Fibroblast of the conjunctiva (primary cell): ENCODE data around the gene TUBA1C.
"Not testable (repeated sequence)": the region's sequence is repeated elsewhere in the genome, so short reads cannot be mapped to it uniquely, and the experiment has no call there.

Experiments
- DNase-seq: peaks from one replicate; pipeline ENCODE4 v3.0.0-alpha.2; 2010; ENCODE audit warnings: low read depth

The TUBA1C gene

DNA sequence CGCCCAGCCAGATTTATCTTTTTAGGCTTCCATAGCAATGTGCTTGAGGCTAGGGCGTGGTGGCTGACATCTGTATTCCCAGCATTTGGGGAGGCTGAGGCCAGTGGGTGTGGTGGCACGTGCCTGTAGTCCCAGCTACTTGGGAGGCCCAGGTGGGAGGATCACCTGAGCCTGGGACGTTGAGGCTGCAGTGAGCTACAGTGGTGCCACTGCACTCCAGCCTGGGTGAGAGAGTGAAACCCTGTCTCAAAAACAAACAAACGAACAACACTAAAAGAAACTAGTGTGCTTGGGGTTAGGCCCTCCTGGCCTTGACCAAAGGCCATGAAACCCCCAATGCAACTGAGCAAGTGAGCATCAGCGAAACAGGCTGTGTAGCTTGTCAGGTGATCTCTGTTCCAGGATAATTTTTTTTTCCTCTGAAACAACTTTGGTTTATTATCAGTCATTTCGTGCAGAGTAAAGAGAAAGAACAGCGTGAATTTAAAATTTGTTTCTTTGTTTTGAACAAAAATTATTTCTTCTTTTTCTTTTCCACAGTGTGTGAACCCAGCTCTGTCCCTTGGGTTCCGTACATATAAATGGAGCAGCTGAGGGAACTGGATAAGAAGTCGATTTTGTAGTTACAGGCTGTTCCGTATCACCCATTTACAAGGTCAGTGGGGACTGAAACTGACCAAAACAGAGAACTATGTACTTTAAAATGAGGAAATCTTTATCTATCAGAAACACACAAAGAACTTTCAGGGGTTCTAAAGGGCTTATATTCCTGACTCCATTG, 8.8 kb upstream of the TUBA1C start:
- no peak for DNase-seq

DNA sequence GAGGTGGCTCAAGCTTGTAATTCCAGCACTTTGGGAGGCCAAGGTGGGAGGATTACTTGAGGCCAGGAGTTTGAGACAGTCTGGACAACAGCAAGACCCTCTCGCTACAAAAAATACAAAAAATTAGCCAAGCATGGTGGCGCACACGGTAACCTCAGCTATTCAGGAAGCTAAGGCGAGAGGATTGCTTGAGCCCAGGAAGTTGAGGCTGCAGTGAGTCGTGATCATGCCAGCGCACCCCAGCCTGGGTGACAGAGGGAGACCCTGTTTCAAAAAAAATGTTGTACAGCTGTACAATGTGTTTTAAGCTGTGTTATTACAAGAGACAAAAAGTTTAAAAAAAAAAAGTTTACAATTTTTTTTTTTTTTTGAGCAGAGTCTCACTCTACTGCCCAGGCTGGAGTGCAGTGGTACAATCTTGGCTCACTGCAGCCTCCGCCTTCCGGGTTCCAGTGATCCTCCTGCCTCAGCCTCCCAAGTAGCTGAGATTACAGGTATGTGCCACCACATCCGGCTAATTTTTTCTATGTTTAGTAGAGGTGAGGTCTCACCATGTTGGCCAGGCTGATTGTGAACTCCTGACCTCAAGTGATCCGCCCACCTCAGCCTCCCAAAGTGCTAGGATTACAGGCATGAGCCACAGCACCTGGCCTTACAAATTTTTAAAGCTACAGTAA, 7.2 kb upstream of the TUBA1C start:
- DNase-seq: not testable (repeated sequence)

DNA sequence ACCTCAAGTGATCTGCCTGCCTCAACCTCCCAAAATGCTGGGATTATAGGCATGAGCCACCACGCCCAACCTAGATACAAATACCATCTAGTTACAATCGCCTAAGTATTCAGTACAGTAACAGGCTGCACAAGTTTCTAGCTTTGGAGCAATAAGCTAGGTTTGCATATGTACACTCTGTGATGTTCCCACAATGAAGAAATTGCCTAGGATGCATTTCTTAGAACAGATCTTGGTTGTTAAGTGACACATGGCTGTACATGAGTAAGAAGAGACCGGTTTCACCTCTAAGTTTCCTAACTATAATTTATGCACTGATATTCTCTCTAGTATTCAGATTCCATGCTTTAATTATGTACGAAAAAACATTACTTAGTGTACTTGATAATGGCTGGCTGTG, 5.4 kb upstream of the TUBA1C start:
- no peak for DNase-seq

DNA sequence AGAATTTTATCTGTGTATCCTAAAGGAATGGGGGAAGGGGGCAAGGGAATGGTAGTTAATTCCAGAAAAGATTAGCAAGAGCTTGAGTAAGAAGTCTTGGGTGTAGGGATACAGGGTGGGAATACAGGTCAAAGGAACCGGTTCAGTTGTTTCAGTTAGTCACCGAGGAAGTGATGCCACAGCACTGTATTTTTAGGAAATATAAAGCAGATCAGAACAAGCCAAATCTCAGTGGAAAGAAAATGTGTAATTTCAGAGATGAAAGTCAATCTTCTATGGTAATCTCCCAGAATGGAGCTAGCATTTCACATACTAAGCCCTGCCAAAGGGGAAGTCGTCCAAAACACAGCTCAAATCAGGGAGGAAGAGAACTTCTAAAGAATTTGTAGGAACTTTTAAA, 4.7 kb upstream of the TUBA1C start:
- peak; percentile 67 for DNase-seq

DNA sequence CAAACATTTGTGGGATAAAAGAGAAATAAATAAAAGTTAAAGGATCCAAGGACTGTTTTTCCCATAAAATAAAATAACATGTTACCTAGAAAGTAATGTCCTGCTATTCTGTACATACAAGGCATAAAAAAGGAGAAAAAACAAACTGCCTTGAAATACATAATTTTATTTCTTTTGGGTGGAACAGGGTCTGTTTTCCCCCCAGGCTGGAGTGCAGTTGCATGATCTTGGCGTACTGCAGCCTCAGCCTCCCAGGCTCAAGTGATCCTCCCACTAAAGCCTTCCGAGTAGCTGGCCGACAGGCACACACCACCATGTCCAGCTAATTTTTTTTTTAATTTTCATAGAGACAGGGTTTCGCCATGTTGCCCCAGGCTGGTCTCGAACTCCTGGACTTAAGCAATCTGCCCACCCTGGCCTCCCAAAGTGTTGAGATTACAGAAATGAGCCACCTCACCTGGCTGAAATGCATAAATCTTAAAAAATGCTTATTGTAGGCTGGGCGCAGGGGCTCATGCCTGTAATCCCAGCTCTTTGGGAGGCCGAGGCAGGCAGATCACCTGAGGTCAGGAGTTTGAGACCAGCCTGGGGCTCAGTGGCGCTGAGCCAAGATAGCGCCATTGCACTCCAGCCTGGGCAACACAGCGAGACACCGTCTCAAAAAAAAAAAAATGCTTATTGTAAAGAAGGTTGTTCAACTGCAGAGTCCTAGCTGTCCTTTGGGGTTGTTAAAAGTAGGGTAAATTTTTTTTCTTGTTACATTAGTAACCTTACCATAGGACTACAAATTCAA, 4.1 kb upstream of the TUBA1C start:
- DNase-seq: no peak

DNA sequence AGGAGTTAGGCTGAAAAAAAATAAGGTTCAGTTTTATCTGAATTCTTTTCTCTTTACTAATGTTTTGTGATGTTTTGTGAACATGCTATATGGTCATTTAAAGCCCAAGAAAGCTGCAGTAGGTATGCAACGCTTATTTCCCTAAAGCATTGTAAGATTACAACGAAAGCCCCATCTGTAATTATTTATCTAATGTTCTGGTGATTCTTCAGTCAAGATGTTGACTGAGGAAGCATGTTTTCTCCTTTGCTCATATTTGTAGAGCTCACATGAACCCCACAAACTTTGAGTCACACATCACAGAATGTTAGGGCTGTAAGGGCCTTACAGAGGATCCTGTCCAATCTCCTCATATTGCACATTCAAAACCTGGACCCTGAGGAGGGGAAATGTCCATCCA, 3.2 kb upstream of the TUBA1C start:
- DNase-seq: no peak

DNA sequence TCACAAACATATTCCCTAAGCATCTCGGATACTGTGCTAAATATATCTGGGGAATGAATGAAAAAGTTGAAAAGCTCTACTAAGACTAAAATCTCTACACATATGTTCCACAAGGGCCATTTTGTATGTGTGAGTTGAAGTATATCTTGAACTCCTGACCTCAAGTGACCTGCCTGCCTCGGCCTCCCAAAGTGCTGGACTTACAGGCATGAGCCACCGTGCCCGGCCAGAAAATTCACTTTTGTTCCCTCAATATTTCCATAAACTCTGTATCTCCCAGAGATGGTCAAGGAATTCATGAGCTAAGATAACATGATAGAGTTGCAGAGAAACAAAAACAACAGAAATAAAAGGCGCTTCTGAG, 1.5 kb upstream of the TUBA1C start:
- DNase-seq: no peak

DNA sequence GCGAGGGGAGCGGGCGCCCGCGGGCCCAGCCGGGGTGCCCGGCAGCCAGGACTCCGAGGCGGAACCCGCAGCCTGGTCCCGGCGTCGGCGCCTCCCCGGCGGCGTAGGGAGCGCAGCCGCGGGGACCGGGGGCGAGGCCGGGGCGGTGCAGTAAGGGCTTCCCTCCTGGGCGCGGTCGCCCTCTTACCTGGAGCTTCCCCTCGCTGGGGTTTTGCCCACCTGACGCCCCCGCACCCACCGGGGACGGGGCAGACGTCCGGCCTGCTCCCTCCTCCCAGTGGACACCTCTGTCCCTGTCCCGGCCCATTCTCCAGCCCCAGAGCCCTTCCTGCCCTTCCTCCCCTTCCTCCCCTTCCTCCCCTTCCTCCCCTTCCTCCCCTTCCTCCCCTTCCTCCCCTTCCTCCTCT, 413 bp upstream of the TUBA1C start:
- no peak for DNase-seq

DNA sequence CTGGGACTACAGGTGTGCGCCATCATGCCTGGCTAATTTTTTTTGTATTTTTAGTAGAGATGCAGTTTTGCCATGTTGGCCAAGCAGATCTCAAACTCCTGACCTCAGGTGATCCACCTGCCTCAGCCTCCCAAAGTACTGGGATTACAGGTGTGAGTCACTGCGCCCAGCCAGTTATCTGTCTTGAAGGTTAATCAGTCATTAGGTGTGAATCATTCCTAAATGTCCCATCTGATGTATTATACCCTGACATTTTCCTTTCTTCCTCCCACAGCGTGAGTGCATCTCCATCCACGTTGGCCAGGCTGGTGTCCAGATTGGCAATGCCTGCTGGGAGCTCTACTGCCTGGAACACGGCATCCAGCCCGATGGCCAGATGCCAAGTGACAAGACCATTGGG, 4.3 kb downstream of the TUBA1C start:
- not testable (repeated sequence) for DNase-seq

DNA sequence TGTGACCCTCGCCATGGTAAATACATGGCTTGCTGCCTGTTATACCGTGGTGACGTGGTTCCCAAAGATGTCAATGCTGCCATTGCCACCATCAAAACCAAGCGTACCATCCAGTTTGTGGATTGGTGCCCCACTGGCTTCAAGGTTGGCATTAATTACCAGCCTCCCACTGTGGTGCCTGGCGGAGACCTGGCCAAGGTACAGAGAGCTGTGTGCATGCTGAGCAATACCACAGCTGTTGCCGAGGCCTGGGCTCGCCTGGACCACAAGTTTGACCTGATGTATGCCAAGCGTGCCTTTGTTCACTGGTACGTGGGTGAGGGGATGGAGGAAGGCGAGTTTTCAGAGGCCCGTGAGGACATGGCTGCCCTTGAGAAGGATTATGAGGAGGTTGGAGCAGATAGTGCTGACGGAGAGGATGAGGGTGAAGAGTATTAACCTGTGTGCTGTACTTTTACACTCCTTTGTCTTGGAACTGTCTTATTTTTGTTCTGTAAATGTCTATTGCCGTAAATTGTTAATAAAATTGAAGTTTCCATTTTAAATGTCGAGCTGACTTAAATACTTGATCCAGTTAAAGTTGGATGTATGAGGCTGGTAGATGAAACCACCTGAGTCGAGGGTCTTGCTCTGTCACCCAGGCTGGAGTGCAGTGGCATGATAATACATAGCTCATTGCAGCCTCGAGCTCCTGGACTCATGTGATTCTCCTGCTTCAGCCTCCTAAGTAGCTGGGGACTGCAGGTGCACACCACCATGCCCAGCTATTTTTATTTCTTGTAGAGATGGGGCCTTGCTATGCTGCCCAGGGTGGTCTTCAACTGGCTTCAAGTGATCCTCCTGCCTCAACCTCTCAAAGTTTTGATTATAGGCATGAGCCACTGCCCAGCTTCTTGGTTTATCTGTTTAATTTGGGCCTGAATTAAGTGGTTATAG, 8.2 kb downstream of the TUBA1C start:
- DNase-seq: no peak

DNA sequence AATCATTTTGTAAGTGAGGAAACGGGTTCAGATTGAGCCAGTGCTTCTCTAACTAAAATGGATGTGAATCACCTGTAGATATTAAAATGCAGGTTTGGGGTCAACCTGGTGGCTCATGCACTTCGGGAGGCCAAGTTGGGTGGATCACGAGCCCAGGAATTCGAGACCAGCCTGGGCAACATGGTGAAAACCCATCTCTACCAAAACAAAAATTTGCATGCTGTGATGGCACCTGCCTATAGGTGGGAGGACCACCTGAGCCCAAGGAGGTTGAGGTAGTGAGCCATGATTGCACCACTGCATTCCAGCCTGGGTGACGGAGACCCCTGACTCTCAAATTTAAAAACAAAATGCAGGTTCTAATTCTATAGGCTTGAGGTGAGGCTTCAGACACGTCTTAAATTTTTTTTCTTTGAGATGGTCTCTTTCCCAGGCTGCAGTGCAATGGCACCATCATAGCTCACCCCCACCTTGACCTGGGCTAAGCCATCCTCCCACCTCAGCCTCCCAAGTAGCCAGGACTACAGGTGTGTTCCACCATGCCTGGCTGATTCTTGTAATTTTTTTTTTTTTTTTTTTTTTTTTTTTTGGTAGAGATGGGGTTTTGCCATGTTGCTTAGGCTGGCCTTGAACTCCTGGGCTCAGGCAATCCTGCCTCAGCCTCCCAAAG, 9.0 kb downstream of the TUBA1C start:
- DNase-seq: no peak

DNA sequence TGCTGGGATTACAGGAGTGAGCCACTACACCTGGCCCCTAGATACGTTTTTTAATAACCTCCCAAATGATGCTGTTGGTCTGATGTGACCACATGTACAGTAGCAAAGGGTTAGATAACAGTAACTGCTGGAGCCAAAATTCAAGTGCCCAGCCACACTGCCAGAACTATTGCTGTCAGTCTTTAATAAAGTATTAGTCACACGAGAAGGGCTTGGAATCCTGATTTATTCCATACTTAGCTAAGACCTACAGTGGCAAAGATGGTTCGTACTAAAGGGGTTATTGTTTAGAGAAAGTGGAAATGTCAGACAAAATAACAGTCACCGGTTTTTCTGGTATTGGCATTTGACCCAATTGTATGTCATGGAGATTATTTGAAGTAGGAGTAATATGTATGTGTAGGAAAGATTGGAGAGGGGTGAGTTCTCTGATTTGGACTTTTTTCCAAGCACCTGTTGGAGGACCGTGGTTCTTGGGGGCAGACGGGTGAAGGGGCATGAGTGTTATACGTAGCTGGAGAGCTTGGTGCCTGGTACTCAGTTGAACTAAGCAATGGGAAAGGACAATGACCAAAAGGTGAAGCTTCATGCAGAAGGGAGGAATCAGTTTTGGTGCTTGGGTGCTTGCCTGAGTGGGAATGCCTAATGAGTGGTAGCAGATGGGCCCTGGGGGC, 9.7 kb downstream of the TUBA1C start:
- no peak for DNase-seq

DNA sequence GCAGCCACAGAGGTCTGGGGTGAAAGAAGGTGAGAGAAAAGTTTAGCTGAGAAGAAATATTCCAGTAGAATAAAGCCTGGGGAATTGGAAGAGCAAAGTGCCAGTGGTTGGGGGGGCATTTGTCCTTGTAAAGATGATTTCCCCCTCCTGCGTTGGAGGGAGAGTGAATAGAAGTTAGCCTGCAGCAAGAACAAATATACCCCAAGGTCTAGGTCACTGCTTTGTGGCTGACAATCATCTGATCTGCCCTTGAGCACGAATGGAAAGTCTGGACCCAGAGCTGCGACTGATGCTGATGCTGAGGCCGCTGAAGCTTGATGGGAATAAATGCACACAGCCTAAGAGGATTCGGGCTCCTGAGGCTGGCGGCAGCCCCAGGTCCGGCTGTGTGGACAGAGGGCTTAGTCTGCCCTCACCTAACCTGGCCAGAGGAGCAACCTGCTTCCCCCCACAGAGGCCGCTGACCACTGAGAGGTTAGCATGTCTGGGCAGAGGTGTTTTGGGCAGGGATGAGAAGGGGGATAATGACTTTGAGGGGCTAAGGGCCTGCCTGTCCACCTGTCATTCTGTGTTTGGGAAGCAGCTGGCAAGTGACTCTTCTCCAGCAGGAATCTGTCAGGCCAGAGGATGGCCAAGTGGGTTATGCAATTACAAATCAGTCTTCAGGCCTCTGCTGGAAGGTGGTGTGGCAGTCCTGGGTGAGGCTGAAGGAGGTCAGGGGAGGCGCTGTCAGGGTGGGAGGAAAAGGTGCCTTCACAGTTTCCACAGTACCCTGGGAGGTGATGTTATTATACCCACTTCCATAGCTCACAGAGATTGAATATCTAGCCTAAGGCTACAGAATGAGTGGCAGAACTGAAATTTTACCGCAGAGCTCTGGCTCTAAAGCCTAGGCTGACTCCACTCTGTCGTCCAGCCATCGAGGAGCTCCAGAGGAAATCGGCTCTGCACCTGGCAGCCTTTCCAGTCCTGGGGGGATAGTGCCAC, 11.7 kb downstream of the TUBA1C start:
- no peak for DNase-seq

DNA sequence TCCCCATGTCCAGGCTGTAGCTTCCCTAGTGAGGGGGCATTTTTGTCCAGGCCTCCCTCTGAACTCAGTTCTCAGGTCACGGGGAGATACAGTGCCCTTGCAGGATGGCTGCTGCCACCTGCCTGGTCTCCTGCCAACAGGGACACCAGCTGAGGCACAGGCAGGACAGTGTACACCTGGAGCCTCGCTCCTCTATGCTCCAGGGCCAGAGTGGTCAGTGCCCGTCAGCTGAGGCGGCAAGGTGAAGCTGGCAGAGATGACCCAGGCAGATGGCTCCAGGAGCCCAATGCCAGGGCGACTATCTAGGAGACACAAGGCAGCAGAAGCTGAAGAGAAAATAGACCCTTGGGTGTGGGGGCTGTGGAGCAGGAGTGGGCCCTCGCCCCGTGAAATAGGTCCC, 12.6 kb downstream of the TUBA1C start:
- DNase-seq: no peak

DNA sequence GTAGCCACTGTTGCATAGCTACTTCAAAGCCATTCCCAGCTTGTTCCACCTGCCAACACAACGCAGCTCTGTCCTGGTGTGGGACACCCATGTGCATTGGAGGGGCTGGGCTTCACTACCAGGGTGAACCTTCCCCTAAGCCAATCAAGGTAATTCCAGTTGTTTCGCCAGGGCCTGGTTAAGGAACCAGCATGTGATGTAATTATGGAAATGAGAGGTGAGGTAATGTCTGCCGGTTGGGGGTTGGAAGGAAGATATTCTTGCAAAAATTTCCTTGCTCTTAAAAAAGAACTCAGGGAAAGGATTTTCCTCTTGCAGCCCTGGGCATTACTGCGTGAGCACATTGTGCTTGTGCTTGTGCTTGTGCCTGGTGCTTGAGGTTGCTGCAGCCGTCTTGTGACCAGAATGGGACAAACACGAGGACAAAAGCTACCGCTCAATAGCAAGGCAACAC, 14.9 kb downstream of the TUBA1C start:
- DNase-seq: no peak

DNA sequence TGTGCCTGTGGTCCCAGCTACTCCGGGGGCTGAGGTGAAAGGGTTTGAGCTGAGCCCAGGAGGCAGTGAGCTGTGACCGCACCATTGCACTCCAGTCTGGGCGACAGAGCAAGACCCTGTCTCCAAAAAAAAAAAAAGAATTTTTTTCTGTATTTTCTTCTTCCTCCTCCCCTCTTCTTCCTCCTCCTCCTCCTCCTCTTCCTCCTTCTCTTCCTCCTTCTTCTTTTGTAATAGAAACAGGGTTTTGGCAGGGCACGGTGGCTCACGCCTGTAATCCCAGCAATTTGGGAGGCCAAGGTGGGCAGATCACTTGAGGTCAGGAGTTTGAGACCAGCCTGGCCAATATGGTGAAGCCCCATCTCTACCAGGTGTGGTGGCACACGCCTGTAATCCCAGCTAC, 15.7 kb downstream of the TUBA1C start:
- not testable (repeated sequence) for DNase-seq

DNA sequence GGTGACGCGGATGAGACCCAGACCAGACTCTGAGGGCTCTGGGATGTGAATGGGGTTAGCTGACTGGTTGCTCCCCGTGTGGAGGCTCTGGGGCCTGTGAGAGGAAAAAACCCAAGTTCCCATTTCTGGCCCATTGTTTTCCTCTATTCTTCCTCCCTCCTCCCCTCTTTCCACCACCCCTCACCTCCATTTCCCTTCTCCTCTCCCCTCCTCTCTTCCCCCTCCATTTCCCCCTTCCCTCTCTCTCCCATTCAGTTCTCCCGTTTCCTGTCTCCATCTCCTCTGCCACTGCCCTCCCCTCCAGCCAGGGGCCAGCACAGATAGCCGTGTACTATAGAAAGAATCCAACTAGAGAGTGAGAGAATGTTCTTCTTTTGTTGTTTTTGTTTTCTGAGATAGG, 17.4 kb downstream of the TUBA1C start:
- DNase-seq: no peak

DNA sequence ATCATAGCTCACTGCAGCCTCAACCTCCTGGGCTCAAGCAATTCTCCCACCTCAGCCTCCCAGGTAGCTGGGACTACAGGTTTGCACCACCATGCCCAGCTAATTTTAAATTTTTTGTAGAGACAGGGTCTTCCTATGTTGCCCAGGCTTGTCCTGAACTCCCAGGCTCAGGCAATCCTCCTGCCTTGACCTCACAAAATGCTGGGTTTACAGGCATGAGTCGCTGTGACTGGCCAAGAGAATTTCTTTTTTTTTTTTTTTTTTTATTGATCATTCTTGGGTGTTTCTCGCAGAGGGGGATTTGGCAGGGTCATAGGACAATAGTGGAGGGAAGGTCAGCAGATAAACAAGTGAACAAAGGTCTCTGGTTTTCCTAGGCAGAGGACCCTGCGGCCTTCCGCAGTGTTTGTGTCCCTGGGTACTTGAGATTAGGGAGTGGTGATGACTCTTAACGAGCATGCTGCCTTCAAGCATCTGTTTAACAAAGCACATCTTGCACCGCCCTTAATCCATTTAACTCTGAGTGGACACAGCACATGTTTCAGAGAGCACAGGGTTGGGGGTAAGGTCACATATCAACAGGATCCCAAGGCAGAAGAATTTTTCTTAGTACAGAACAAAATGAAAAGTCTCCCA, 18.0 kb downstream of the TUBA1C start:
- not testable (repeated sequence) for DNase-seq
